MCF 10A (cell line): ENCODE measurements around the gene RPP14. TPM values are rescaled to one million over a fixed set of nuclear protein-coding genes. Genes with fewer than 3 reads are reported as not detected.

Experiments
- BruUV-seq: library from RNA; stranded (reverse); fragments of 400-500 nt; replicated peaks from 2 replicates; lab custom pipeline; 2021; lab: Mats Ljungman, UMichigan
- CTCF ChIA-PET: fragments of 300-600 bp; sonication (Branson Sonifier 250); formaldehyde crosslinking; extraction: SDS; loops from one replicate; lab custom pipeline; 2021; ENCODE audit warnings: antibody characterized with exemption, inconsistent platforms; lab: Yijun Ruan, JAX
- POLR2A ChIA-PET: fragments of 300-600, 350-650 bp; sonication (Branson Sonifier 250); formaldehyde crosslinking; extraction: SDS; loops from one replicate; lab custom pipeline; 2020; ENCODE audit warnings: antibody characterized with exemption, inconsistent platforms; lab: Yijun Ruan, JAX
- DNase-seq: peaks from one replicate; pipeline ENCODE4 v3.0.0-alpha.2; 2018; ENCODE audit not compliant: unreplicated experiment
- H3K27ac Mint-ChIP-seq: one replicate; pipeline ENCODE4 v1.8.0; 2022; ENCODE audit warnings: mild to moderate bottlenecking, low read depth, mixed read lengths; ENCODE audit not compliant: unreplicated experiment
- H3K27me3 Mint-ChIP-seq: one replicate; pipeline ENCODE4 v1.8.0; 2022; ENCODE audit warnings: mixed read lengths; ENCODE audit not compliant: insufficient read depth, unreplicated experiment
- H3K36me3 Mint-ChIP-seq: one replicate; pipeline ENCODE4 v1.8.0; 2022; ENCODE audit warnings: mild to moderate bottlenecking, moderate library complexity, mixed read lengths; ENCODE audit not compliant: insufficient read depth, unreplicated experiment
- H3K4me1 Mint-ChIP-seq: one replicate; pipeline ENCODE4 v1.8.0; 2022; ENCODE audit warnings: mixed read lengths; ENCODE audit not compliant: insufficient read depth, unreplicated experiment
- H3K4me3 Mint-ChIP-seq: one replicate; pipeline ENCODE4 v1.8.0; 2022; ENCODE audit warnings: mild to moderate bottlenecking, moderate library complexity, mixed read lengths; ENCODE audit not compliant: unreplicated experiment
- H3K9me3 Mint-ChIP-seq: one replicate; pipeline ENCODE4 v1.8.0; 2022; ENCODE audit warnings: mixed read lengths; ENCODE audit not compliant: unreplicated experiment
- CTCF ChIP-seq: fragments of 200-600 bp; IDR thresholded peaks from one replicate; pipeline ENCODE4 v1.8.0; 2022; ENCODE audit warnings: antibody characterized with exemption, mild to moderate bottlenecking; ENCODE audit not compliant: unreplicated experiment
- intact Hi-C: fragments of 100-400 bp; cut with micrococcal nuclease; formaldehyde crosslinking; loops from 2 replicates; pipeline ENCODE4 v1.14.1; 2022
- total RNA-seq: library from RNA; stranded (reverse); gene quantifications from 2 replicates; pipeline ENCODE4 v1.2.3, GENCODE V29; 2022

RPP14 gene
- total RNA-seq, 1 experiment from 2014 or later, result 20.0 TPM

- H3K36me3 Mint-ChIP-seq, result peaks cover 30% of the 10 kb centered on the region
- ChIA-PET CTCF (interaction anchor here (0.6 to 4.1 kb wide), 4 partner anchors 14 to 89 kb away, joined by 3 to 30 read pairs (median 4); no protein-coding TSS in a partner anchor), POLR2A (interaction anchor here (1.2 to 1.6 kb wide), 2 partner anchors 12 to 134 kb away, joined by 5 to 6 read pairs; no protein-coding TSS in a partner anchor)
- no peaks in the 10 kb centered on the region for H3K9me3 Mint-ChIP-seq
- no peak for DNase-seq
- intact Hi-C loops, result no loop called here
- no peak overlapping the region for H3K27ac Mint-ChIP-seq
- no peak overlapping the region for H3K4me3 Mint-ChIP-seq
- H3K4me1 Mint-ChIP-seq, result no peaks in the 10 kb centered on the region
- no peak for TF ChIP-seq CTCF
- H3K27me3 Mint-ChIP-seq, result no peaks in the 10 kb centered on the region
- no TSS peak for BruUV-seq
Observed at GRCh38 chr3:58322793-58323192, 16.7 kb downstream of the RPP14 start.

DNA sequence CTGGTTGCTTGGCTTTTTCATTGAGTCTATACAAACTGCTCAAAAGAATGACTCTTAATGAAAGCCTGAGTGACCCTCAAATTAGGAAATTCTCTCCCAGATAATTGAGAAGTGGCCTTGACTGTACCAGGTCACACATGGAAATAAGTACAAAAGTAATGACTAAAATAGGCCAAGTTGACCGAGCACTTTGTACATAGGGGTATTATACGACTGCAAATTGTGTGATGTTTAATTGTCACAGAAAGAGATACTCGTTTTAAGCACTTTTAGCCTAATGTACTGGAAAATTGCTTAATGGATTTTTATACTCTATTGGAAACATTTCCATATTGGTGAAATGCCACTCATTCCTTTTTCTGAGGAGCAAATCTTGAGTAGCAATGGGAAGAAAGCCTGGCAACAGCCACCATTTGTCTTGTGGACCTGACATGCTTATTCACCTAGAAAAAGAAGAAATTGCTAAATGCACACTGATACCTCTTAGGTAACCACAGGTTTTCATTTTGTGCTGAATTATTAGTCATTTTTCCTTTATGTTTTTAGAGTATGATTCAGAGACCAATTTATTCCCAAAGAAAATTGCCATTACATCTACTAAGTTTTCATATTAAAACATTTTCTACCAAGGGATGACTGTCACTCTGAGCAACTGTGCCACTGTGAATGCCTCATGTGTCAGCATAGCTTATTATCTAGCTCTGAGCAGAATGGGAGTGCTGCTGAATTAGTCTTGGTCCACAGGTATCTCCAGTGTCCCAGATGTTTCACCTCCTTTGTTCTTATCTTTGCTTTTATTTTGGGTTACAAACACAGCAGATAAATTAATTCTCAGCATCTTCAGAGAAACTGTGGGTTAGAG lies 17.7 kb downstream of the RPP14 start:
- no peak for TF ChIP-seq CTCF
- Mint-ChIP-seq H3K27me3 (no peaks in the 10 kb centered on the region), H3K27ac (no peak overlapping the region), H3K4me3 (no peak overlapping the region), H3K36me3 (peaks cover 22% of the 10 kb centered on the region), H3K4me1 (no peaks in the 10 kb centered on the region), H3K9me3 (no peaks in the 10 kb centered on the region)
- no TSS peak for BruUV-seq
- POLR2A ChIA-PET, result interaction anchor here (0.7 to 1.6 kb wide), 3 partner anchors 8 to 11 kb away, joined by 3 to 6 read pairs (median 3); no protein-coding TSS in a partner anchor
- CTCF ChIA-PET, result interaction anchor here (0.7 to 3.3 kb wide), 4 partner anchors 16 to 282 kb away, joined by 3 to 22 read pairs (median 8); partner anchors contain the start of genes HTD2 and RPP14
- intact Hi-C loops, result no loop called here
- no peak for DNase-seq

GRCh38 chr3:58324391-58325390 lies 18.6 kb downstream of the RPP14 start:
- no peaks in the 10 kb centered on the region for H3K27me3 Mint-ChIP-seq
- intact Hi-C loops, result no loop called here
- no peak overlapping the region for H3K27ac Mint-ChIP-seq
- TF ChIP-seq CTCF, result no peak
- BruUV-seq, result no TSS peak
- no peaks in the 10 kb centered on the region for H3K4me1 Mint-ChIP-seq
- no peak for DNase-seq
- POLR2A ChIA-PET, result interaction anchor here (0.7 to 1.4 kb wide), 3 partner anchors 8 to 19 kb away, joined by 3 to 5 read pairs (median 3); partner anchors contain the start of genes HTD2 and RPP14
- H3K9me3 Mint-ChIP-seq, result no peaks in the 10 kb centered on the region
- no peak overlapping the region for H3K4me3 Mint-ChIP-seq
- H3K36me3 Mint-ChIP-seq, result peaks cover 18% of the 10 kb centered on the region
- CTCF ChIA-PET, result interaction anchor here (0.7 to 3.3 kb wide), 5 partner anchors 11 to 281 kb away, joined by 3 to 22 read pairs (median 4); partner anchors contain the start of genes HTD2 and RPP14
